GM19455 (cell line): ENCODE data around the gene NEU4.
"Not testable (repeated sequence)": the region's sequence is repeated elsewhere in the genome, so short reads cannot be mapped to it uniquely, and the experiment has no call there.

Experiments used
- ATAC-seq: cut with Tn5 transposase; IDR thresholded peaks from one replicate; pipeline ENCODE4 v1.9.1; 2021; ENCODE audit not compliant: unreplicated experiment

Gene NEU4

GRCh38 chr2:241808721-241809382 lies at the start of gene NEU4:
Gene NEU4 (plus strand): TSS chr2:241809193. CDS start chr2:241814485, 5,292 bp downstream.
- no peak for ATAC-seq

GRCh38 chr2:241759893-241760292 lies 49.1 kb upstream of the NEU4 start:
- not testable (repeated sequence) for ATAC-seq

- ATAC-seq: no peak
Measured at GRCh38 chr2:241760301-241760771, 48.7 kb upstream of the NEU4 start.

- no peak for ATAC-seq
Measured at GRCh38 chr2:241762321-241762932, 46.6 kb upstream of the NEU4 start.

GRCh38 chr2:241762933-241763369 lies 46.0 kb upstream of the NEU4 start:
- no peak for ATAC-seq

- ATAC-seq: no peak
Measured at GRCh38 chr2:241763551-241764274, 45.3 kb upstream of the NEU4 start.

GRCh38 chr2:241764275-241765241 lies 44.4 kb upstream of the NEU4 start:
- no peak for ATAC-seq

- ATAC-seq: no peak
Measured at GRCh38 chr2:241767464-241768250, 41.3 kb upstream of the NEU4 start.

- no peak for ATAC-seq
Measured at GRCh38 chr2:241768251-241768711, 40.7 kb upstream of the NEU4 start.

- no peak for ATAC-seq
Measured at GRCh38 chr2:241768850-241769249, 40.1 kb upstream of the NEU4 start.

GRCh38 chr2:241769819-241770184 lies 39.2 kb upstream of the NEU4 start:
- ATAC-seq: no peak

- no peak for ATAC-seq
Measured at GRCh38 chr2:241770185-241770935, 38.6 kb upstream of the NEU4 start.

- no peak for ATAC-seq
Measured at GRCh38 chr2:241770936-241771285, 38.1 kb upstream of the NEU4 start.

GRCh38 chr2:241771286-241772062 lies 37.5 kb upstream of the NEU4 start:
- no peak for ATAC-seq

- ATAC-seq: no peak
Measured at GRCh38 chr2:241772063-241772499, 36.9 kb upstream of the NEU4 start.

GRCh38 chr2:241773511-241774418 lies 35.2 kb upstream of the NEU4 start:
- no peak for ATAC-seq

- ATAC-seq: no peak
Measured at GRCh38 chr2:241774419-241775222, 34.4 kb upstream of the NEU4 start.
